ENCODE data around the gene SMYD2. TPM values are rescaled to one million over a fixed set of nuclear protein-coding genes. Genes with fewer than 3 reads are reported as not detected.

The SMYD2 gene
- total RNA-seq, 2 donors from 2014 or later, result 13.8 to 22.4 TPM

DNA sequence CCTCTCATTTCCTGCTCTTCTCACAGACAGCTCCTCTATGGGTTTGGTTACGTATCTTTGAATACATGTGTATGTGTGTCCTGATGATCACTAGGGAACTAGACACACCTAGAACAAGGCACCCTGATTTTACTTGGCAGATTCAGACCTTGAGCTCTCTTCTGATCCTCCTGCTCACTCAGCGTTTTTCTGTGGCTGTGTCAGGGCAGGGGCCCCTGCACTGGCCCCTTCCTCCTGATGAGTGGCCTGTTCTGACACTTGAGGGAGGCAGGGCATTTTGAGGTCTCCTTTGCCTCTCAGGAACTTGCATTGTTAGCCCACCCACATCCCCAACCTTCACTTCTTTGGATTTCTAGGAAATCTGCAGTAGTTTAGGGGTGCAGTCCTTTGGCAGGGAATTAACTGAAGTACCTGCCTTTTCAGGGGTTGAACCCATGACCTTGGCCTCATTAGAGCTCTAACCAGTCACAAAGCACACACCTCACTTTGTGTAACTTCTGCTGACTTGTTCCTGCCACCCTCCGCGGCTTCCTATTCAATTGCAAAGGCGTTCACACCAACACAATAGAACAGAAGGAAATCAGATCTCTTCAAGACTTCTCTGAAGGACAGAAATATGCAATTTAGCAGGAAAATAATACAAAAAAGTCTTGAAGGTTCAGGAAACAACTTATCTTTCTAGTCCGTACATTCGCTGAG is 8.8 kb downstream of the SMYD2 start:
- H3K4me1 Mint-ChIP-seq, result peaks cover 45% of the 10 kb centered on the region
- peak; percentile 82 for DNase-seq
- TF ChIP-seq, protein P1, sequence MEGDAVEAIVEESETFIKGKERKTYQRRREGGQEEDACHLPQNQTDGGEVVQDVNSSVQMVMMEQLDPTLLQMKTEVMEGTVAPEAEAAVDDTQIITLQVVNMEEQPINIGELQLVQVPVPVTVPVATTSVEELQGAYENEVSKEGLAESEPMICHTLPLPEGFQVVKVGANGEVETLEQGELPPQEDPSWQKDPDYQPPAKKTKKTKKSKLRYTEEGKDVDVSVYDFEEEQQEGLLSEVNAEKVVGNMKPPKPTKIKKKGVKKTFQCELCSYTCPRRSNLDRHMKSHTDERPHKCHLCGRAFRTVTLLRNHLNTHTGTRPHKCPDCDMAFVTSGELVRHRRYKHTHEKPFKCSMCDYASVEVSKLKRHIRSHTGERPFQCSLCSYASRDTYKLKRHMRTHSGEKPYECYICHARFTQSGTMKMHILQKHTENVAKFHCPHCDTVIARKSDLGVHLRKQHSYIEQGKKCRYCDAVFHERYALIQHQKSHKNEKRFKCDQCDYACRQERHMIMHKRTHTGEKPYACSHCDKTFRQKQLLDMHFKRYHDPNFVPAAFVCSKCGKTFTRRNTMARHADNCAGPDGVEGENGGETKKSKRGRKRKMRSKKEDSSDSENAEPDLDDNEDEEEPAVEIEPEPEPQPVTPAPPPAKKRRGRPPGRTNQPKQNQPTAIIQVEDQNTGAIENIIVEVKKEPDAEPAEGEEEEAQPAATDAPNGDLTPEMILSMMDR (conservative IDR thresholded peaks at IDR 0.05), result no peak
- H3K4me3 Mint-ChIP-seq, result no peak overlapping the region
- Histone ChIP-seq H3K27ac (ENCODE audit: low read depth, low read length) (no peak overlapping the region), H3K9me3 (ENCODE audit: control insufficient read depth, low read length) (no peaks in the 10 kb centered on the region), H3K4me3 (ENCODE audit: low read length) (no peak overlapping the region), H3K27me3 (ENCODE audit: control insufficient read depth, insufficient read depth, low read length, poor library complexity, severe bottlenecking) (no peaks in the 10 kb centered on the region), H3K9ac (ENCODE audit: extremely low read depth, low read length, poor library complexity, severe bottlenecking) (no peak overlapping the region), H3K4me1 (ENCODE audit: control insufficient read depth, insufficient read depth, low read length) (peaks cover 10% of the 10 kb centered on the region), H3K36me3 (ENCODE audit: control insufficient read depth, insufficient read depth, low read length) (no peaks in the 10 kb centered on the region)
- no peaks in the 10 kb centered on the region for H3K9me3 Mint-ChIP-seq
- H3K27me3 Mint-ChIP-seq (ENCODE audit: insufficient read depth), result no peaks in the 10 kb centered on the region
- WGBS, 2 experiments (ENCODE audit: insufficient coverage in 1 of 2, insufficient read length in 1 of 2), result 13 to 38% methylated on average over 4 to 7 of the region's 7 CpGs
- no peaks in the 10 kb centered on the region for H3K36me3 Mint-ChIP-seq (ENCODE audit: low read depth)
- peak overlapping the region; percentile 55 for H3K27ac Mint-ChIP-seq

DNA sequence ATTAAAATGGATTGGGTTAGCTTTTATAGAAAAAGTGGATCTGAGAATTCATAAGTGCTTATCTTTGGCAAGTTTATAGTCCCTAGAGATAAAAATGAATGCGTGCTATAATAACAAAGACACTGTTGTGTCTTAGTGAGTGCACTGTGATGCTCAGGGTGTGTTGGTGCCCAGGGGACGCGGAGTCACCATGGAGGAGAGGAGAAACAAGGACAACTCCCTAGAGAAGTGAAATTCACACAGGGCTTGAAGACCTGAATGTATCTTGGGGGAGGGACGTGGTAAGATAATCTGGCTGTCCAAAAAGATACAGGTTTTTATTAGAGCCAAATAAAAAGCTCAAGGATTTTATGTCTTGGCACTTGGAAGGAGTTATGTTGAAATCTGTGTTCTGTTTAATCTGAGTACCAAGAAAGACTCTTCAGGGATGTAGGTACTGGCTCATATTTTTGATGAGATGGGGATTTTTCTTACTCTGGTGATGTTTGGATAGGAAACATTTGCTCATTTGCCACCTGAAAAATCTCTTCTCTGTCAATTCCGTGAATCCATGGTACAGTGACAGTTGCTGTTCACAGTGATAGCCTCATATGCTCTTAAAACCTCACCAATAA is 9.6 kb downstream of the SMYD2 start:
- no peaks in the 10 kb centered on the region for H3K36me3 ChIP-seq (ENCODE audit: control insufficient read depth, insufficient read depth, low read length)
- Mint-ChIP-seq H3K27me3 (ENCODE audit: insufficient read depth) (no peaks in the 10 kb centered on the region), H3K4me3 (no peak overlapping the region), H3K36me3 (ENCODE audit: low read depth) (no peaks in the 10 kb centered on the region), H3K9me3 (no peaks in the 10 kb centered on the region), H3K27ac (no peak overlapping the region), H3K4me1 (peaks cover 47% of the 10 kb centered on the region)
- no peak overlapping the region for H3K4me3 ChIP-seq (ENCODE audit: low read length)
- H3K9me3 ChIP-seq (ENCODE audit: control insufficient read depth, low read length), result no peaks in the 10 kb centered on the region
- H3K27ac ChIP-seq (ENCODE audit: low read depth, low read length), result no peak overlapping the region
- no peak for DNase-seq
- no peaks in the 10 kb centered on the region for H3K27me3 ChIP-seq (ENCODE audit: control insufficient read depth, insufficient read depth, low read length, poor library complexity, severe bottlenecking)
- 74 to 83% methylated on average over 2 to 5 of the region's 5 CpGs for WGBS, 2 experiments (ENCODE audit: insufficient coverage in 1 of 2, insufficient read length in 1 of 2)
- H3K4me1 ChIP-seq (ENCODE audit: control insufficient read depth, insufficient read depth, low read length), result peaks cover 13% of the 10 kb centered on the region
- H3K9ac ChIP-seq (ENCODE audit: extremely low read depth, low read length, poor library complexity, severe bottlenecking), result no peak overlapping the region
- TF ChIP-seq, protein P1 (conservative IDR thresholded peaks at IDR 0.05), result no peak

DNA sequence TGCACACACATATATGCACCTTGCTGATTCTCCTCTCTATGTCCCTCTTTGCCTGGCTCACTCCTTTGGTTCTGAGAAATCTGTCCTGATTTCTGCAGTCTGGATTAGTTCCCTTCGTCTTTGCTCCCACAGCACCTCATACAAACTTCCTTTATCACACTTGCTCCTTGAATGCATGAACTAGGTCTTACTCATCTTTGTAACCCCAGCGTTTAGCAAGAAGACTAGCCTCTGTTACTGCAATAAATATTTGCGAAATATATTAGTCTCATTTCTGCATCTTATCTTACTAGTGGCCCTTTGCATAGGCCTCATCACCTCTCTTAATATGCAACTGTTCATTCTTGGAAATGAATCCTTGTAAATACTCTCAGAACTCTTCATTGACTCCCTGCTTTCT is 11.4 kb downstream of the SMYD2 start:
- no peak overlapping the region for H3K4me3 ChIP-seq (ENCODE audit: low read length)
- H3K27ac ChIP-seq (ENCODE audit: low read depth, low read length), result no peak overlapping the region
- Mint-ChIP-seq H3K36me3 (ENCODE audit: low read depth) (no peaks in the 10 kb centered on the region), H3K27me3 (ENCODE audit: insufficient read depth) (no peaks in the 10 kb centered on the region), H3K4me3 (no peak overlapping the region), H3K4me1 (peaks cover 60% of the 10 kb centered on the region), H3K9me3 (no peaks in the 10 kb centered on the region), H3K27ac (no peak overlapping the region)
- 80 to 95% methylated on average over 3 of the region's 3 CpGs for WGBS, 2 experiments (ENCODE audit: insufficient coverage in 1 of 2, insufficient read length in 1 of 2)
- H3K4me1 ChIP-seq (ENCODE audit: control insufficient read depth, insufficient read depth, low read length), result peaks cover 21% of the 10 kb centered on the region
- TF ChIP-seq, protein P1 (conservative IDR thresholded peaks at IDR 0.05), result no peak
- H3K36me3 ChIP-seq (ENCODE audit: control insufficient read depth, insufficient read depth, low read length), result no peaks in the 10 kb centered on the region
- no peak overlapping the region for H3K9ac ChIP-seq (ENCODE audit: extremely low read depth, low read length, poor library complexity, severe bottlenecking)
- H3K27me3 ChIP-seq (ENCODE audit: control insufficient read depth, insufficient read depth, low read length, poor library complexity, severe bottlenecking), result no peaks in the 10 kb centered on the region
- no peaks in the 10 kb centered on the region for H3K9me3 ChIP-seq (ENCODE audit: control insufficient read depth, low read length)
- no peak for DNase-seq

All from endodermal cell (in vitro differentiated cells).